ENCODE results near the gene USB1.
"Not testable (repeated sequence)": the region's sequence is repeated elsewhere in the genome, so short reads cannot be mapped to it uniquely, and the experiment has no call there.

Gene USB1

DNA sequence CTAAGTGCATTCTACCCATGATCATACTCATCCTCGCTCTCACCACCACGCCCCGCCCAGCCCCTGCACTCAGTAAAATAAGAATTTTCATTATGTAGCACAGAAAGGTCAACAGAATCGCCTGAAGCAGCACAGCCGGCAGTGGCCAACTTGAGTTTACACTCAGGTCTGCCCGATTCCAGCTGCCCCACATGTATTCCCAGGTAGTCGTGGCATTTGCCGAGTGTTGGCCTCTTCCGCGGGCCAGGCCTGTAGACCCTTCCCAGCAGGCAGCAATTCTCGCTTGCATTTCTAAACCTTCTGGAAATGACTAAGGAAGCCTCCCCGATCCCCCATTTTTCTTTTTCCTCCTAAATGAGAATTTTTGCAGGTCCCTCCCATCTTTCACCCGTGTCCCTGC, 30.9 kb upstream of the USB1 start:
- DNase-seq (ENCODE audit: low read depth): no peak

DNA sequence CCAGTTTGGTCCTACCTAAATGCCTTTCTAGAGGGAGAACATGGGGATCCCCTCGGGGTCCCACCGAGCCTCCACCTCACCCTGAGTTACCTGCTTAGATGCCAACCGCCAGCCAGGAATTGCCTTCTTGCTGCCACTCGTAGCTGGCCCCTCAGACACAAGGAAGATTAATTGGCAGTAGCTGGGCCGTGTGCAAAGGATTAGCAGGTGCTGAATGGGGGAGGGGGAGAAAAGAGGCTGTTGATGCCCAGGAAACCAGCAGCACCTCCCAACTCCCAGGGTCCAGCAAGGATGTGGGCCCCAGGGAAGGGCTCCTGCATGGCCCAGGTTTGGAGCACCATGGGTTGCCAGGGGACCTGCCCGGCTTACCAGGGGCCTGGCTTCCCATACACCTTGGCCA, 30.2 kb upstream of the USB1 start, which contains the start of gene CNGB1:
Gene CNGB1, minus strand, starts transcription at position 159 of the 400 bp plus-strand sequence. CDS start 3,842 bp downstream, outside the sequence.
- no peak for DNase-seq (ENCODE audit: low read depth)

DNA sequence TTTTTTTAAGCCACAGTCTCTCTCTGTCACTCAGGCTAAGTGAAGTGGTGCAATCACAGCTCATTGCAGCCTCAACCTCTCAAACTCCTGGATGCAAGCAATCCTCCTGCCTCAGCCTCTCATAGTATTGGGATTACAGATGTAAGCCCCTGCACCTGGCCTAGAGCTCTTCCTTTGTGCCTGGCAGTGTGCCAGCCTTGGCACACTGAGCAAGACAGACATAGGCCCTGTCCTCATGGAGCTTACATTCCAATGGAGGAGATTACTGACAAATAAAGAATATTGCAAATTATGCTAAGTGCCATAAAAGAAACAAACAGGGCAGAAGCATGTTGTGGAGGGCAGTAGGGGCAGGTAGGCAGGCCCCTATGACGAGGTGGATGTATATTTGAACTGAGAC, 29.4 kb upstream of the USB1 start:
- no peak for DNase-seq (ENCODE audit: low read depth)

DNA sequence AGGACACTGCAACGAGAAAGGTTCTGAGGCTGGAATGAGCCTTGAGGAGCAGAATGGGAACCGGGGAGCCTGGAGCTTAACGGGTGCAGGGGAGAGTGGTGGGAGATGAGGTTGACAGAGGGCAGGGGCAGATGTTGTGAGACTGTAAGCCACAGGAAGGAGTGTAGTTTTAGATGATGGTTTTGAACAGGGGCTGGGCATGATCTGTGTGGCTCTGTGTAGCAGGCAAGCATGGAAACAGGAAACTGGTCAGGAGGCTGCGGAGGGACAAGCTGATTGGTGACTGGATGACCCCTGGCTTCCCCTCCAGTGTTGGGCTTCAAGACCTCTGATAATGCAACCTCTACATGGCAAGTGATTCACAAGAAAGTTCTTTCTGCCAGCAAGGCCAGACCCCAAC, 28.9 kb upstream of the USB1 start:
- no peak for DNase-seq (ENCODE audit: low read depth)

DNA sequence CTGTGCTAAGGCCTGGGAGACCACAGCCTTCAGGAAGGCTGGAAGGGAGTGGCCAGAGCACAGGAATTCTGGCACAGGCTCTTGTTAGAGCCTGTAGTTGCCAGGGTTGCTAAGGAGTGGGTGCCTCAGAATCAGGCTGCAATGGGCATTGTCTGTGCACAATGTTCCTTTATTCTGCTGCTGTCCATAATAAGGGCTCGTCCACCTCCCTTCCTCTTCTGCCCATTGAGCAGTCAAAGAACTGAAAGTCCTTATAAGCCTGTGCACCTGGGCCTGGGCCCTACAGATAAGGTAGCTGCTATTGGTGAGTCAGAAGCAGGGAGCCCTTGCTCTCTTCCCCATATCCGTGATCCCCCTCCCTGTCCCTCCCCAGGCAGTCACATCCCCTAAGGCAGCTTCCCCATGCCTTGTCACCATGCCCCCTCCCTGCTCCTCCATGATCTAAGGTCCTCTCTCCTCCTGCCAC, 24.8 kb upstream of the USB1 start:
- no peak for DNase-seq (ENCODE audit: low read depth)

DNA sequence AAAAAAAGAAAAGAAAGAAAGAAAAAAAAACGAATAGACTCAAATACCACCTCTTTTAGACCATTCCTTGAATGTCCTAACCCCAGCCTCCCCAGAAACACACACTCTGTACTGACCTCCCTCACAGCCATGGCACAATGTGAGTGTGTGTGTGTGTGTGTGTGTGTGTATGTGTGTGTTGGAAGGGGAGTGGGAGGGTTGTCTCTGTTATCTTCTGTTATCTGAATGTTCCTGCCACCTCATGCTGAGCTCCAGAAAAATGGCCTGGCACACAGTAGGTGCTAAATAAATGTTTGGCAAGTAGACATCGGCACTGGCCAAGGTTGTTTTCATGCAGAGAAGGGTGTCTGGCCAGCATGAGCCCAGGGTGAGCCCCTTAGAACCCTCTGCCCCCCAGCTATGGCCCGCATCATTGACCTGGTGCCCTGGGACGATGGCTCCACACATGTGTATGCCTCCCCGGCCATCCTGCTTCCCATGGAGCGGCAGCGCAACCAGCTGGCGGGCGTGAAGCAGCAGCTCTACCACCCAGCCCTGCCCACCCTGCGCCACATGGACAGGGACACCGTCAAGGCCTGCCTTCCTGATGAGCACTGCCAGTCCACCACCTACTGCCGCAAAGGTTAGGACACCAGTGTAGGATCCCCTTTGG, 23.7 kb upstream of the USB1 start:
- DNase-seq (ENCODE audit: low read depth): no peak

DNA sequence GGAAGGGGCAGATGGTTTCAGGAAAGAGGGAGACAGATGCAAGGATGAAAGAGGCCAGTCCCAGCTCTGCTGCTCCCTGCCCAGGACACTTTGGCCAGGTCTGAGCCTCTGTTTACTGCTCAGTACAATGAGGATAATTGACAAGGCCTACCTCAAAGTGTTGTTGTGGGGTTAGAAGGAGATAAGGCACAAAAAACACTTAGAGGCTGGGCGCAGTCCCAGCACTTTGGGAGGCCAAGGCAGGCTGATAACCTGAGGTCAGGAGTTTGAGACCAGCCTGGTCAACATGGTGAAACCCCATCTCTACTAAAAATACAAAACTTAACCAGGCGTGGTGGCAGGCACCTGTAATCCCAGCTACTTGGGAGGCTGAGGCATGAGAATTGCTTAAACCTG, 23.1 kb upstream of the USB1 start:
- not testable (repeated sequence) for DNase-seq (ENCODE audit: low read depth)

DNA sequence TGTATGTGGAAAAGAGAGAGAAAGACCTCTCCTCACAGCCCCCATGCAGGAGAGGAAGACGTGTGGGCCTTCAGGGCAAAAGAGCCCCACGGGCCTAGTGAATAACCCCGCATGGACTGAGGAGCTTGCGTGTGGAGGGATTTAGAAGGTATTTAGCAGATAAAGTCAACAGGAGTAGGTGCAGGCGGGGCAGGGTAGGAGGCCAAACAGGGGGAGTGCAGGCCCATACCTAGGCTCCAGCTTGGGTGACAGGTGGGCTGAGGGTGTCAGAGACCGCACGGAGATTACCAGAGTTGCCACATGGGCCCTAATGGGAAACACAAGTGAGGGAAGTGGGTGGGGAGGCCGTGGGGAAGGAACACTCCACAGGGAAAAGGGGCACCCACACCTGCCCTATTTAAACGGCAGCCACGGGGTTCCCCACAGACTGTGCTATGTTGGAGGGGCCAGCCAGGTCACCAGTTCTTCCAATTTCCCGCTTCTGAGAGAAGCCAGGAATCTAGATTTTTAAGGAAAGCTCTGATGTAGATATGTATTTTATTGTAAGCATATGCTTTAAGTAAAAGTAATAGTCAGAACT, 22.1 kb upstream of the USB1 start:
- no peak for DNase-seq (ENCODE audit: low read depth)

DNA sequence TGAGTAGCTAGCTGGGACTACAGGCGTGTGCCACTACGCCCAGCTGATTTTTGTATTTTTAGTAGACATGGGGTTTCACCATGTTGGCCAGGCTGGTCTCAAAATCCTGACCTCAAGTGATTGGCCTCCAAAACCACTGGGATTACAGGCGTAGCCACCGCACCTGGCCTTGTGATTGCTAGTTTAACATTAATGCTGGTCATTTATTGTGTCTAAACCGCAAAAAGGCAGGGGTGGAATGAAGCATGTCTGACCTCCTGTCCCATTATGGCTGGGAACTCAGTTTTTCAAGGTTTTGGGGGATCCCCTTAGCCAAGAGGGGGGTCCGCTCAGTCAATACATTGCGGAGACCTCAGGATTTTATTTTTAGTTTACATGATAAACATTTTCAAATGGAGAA, 19.6 kb upstream of the USB1 start:
- no peak for DNase-seq (ENCODE audit: low read depth)

DNA sequence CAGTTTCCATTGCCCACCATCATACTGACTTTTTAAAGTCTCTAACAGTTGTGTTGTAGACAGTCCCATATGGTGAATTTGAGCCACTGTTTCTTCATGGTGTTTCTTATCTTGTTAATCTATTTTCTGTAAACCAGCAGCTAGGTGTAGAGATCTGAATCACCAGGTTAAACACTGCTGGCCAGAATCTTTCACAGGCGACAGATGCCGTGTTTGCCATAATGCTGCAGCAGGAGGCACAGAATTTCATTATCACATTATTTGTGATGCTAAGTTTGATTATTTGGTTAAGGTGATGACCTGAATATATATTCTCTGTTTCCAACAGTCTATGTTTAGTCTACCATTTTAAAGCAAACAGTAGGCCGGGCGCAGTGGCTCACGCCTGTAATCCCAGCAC, 18.8 kb upstream of the USB1 start:
- DNase-seq (ENCODE audit: low read depth): no peak

DNA sequence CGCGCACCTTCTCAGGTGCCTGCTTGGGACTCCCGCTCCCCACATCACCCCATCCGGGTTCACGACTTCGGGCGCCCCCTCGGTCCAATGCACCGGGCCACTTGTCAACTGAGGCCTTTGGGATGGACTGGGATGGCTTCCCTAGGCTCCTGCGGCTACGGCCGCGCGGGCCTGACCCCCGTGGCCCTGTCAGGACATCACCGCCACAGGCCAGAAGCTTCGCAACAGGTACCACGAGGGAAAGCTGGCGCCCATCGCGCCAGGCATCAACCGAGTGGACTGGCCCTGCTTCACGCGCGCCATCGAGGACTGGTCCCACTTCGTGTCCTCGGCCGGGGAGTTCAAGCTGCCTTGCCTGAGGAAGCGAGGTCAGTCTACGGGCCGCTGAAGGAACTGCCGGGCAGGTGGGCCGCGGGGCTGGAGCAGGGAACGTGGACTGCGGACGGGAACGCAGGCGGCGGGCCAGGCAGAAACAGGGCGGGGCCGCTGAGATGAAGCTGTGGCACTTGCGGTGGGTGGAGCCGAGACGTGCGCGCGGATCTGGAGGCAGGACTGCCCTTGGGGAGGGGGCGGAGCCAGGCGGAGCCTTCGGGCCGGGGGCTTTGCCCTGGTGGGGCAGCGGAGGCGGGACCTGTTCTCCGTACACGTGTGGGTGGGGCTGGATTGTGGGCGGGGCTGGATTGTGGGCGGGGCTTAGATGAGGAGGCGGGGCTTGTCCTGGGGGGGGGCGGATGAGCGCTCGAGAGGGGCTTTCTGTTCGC, 16.6 kb upstream of the USB1 start:
- DNase-seq (ENCODE audit: low read depth): no peak

DNA sequence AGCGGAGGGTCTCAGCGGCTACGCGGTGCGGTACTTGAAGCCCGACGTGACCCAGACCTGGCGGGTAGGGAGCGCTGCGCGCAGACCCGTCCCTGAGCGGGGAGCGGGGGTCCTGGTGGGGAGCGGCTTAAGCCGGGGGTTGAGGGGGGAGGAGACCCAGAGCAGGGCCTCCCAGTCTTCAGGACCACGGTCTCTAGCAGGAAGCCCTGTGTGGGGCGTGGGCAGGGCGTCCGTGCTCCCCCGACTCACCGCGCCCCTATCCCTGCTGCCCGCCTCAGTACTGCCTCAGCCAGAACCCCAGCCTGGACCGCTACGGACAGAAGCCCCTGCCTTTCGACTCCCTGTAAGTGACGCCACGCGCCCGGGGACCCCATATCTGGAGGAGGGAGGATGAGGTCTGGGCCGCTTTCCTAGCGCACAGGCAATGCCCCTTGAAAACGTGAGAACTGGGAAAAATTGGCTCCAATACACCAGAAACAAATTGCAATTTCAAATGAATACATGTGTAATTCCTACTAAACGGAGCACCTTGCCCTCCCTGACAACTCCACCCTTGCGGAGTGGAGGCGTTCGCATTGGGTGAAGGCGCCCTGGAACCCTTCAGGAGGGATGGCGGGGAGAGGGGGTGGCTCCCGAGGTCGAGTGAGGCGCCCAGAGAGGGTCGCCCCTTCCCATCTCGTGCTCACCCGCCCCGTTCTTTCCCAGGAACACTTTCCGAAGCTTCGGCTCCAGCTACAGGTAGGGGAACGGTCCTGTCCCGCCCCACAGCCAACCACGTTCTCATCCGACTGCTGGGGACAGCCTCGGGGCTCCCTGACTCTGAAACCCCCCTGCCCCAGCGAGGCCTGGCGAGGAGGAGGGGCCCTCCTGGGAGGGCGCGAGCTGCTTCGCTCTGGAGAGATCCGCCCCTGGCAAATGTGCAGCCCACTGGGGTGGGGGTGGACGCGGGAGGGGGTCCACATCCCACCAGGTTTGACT, 15.7 kb upstream of the USB1 start:
- no peak for DNase-seq (ENCODE audit: low read depth)

DNA sequence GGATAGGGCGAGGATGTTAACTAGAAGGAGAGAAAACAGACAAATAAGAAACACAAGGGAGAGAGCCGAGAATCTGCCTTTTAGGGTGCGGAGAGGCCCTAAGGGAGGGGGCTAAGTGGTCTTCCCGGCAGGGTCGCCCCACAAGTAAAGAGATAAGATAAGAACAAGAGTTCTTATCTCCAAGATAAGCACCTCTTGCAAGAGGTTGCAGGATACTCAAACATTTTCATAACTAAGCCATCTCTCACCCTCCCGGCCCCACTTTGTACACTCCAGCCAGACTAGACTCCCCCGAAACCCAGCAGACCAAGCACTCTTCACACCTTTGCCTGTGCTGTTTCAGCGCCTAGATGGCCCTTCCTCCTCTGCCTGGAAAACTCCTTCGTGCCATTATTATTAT, 15.0 kb upstream of the USB1 start:
- no peak for DNase-seq (ENCODE audit: low read depth)

DNA sequence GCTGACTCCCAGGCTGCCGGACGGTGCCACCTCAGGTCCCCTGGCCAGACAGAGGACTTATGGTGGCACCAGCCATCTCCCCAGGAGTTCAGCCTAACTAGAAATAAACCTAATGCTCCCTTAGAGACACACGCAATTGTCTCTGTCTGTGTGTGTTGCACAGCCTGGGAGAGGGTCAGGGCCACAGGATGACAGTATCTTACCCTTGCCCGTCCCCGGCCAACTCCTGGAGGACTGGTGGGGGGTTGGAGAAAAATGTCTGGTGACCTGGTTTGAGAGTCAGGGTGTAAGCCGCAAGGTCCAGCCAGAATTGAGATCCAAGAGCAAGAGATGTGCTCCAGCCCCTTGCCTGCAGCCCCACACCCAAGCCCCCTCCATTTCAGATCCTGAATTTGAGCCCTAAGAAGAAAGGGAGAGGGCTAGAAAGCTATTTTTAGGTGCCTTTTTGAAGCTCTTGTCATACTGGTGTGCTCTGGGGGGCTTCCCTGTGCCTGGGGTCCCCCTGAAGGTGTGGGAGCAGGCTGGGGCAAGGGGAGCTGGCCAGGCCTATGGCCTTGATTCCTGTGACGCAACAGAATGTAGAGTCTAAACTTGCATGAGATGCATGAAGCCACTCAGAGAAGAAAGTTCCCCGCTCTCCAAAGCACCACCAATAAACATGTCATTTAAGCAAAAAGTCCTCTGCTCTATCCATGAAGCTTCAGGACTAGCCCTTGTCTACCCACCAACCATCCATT, 13.6 kb upstream of the USB1 start:
- no peak for DNase-seq (ENCODE audit: low read depth)

DNA sequence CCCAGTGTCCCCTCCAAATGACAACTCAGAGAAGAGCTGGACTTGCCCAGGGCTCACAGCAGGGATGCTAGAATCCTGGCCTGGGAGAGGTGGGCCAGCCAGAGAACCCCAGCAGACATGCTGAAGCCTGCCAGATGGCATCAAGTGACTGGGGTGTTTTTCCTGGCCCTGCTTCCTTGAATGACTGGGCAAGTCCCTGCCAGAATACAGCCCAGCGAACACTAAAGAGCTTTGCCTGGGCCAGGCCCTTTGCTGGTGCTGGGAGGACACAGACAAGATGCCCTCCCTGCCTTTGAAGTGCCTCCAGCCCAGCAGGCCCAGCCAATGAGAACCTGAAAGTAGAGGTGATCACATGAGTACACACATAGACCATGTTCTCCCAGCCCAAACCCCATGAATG, 12.3 kb upstream of the USB1 start:
- DNase-seq (ENCODE audit: low read depth): no peak

DNA sequence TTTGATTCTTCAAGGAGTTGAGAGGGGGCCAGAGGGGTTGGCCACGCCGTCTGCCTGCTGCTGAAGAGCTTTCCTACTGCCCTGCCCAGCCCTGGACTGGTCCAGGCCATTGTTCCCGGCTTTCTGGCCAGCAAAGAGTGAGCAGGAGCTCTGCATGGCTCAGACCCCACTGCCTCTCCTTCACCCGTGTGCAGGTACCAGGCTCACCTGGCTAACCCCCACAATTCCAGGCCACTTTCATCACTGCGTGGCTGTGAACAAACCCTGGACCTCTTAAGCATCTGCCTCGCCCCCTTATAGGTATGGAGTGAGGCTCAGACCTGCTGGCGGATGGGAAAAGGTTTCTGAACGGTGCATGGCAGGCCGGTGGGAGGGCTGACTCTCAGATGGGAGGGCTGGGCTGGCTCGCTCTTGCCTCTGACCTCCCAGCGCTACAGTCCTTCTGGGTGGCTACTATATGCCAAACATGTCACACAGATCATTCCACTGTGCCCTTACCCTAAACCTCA, 9.6 kb upstream of the USB1 start:
- DNase-seq (ENCODE audit: low read depth): no peak

DNA sequence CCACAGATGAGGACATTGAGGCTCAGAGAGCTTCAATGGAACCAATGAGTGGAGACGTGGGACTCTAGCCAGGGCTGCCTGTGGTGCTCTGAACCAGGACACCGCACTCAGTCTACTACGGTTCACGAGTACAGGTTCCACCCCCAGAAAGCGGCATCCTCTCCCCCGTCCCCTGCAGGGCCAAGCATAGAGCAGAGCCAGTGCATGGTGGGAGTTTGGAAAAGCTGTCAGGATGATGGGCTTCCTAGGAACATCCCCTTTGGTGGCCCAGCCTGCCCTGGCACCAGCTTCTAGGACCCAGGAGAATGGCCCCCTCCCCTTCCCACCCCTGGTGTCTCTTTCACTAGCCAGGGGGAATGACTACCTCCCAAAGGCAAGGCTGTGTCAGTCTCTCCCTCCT, 9.1 kb upstream of the USB1 start:
- DNase-seq (ENCODE audit: low read depth): no peak

DNA sequence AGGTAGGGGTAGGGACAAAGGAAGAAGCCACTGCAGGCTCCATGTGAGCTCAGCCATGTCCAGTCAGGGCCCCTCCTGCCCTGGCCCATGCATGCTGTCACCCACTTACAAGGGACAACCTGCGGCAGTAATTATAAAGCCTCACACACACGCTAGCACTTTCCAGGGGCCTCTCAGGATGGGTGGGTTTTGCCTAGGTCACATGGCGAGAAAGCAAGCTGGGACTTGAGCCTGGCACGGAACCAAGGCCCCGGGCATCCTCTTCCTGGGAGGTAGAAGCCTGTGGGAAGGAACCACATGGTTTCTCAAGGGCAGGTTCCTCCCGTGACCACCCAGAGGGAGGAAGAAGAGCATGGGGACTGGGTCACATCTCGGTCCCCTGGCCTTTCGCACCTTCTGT, 7.8 kb upstream of the USB1 start:
- DNase-seq (ENCODE audit: low read depth): no peak

DNA sequence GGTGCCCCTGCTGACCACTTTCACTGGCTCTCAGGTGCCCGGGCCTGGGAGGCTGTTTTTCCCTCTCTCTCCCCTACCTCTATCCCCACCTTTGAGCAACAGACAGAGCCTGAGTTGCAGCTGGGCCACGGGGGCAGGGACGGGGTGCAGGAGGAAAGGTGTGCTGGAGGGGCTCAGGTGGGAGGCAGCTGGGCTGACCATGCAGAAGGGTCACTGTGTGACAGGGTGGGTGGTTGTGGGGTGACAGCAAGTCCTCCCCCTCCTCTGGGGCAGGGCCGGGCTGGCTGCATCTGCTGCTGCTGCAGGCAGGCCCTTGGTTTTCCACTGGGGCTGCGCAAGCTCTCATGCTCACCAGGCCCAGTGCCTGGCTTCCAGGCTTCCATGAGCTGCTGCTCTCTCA, 7.3 kb upstream of the USB1 start:
- DNase-seq (ENCODE audit: low read depth): no peak

DNA sequence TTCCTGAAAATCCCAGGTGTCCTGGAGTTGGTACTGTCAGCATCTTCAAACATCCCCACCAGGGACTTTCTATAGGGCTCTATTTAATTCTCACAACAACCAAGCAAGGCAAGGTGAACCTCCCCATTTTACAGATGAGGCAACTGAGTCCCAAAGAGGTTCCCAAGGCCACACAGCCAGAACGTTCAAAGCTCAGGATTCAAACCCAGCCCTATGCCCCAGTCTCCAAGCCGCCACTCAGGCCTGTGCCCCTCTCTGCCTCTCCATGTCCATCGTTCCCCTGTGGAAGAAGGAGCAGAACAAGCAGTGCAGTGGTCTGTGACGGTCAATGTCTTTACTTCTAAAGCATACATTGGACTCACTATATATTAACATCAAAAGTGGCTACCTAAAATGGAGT, 6.8 kb upstream of the USB1 start:
- DNase-seq (ENCODE audit: low read depth): no peak

DNA sequence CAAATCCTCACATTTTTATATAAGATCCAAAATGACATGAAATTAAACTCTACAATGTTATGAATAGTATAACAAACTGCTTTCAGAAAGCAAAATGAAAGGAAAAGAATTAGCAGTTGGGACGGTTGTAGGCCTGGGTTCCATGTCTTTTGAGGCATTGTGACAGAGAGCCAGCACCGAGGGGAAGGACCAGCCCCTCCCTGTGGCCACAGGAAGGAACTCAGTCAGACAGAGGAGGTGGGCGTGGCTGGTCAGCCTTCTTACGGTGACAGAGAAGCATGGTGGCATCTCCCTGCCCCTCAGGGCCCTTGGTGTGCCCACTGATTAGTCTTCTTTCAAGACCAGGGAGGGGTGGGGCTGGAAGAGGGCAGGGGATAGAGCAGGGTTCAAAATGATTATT, 6.4 kb upstream of the USB1 start:
- DNase-seq (ENCODE audit: low read depth): no peak
